GM19099 (cell line): ENCODE data around the gene ATP2A3.

Experiments used
- POLR2A ChIP-seq: IDR thresholded peaks from 3 replicates; pipeline ENCODE4 v1.6.1; 2011; ENCODE audit warnings: low read depth; ENCODE audit not compliant: insufficient read length; ENCODE audit errors: extremely low read depth

The ATP2A3 gene

GRCh38 chr17:3935825-3936355 is 28.3 kb downstream of the ATP2A3 start:
- no peak for TF ChIP-seq POLR2A

- TF ChIP-seq POLR2A: no peak
Measured at GRCh38 chr17:3935140-3935542, 29.1 kb downstream of the ATP2A3 start.

GRCh38 chr17:3929764-3930163 is 34.5 kb downstream of the ATP2A3 start:
- TF ChIP-seq POLR2A: no peak

- no peak for TF ChIP-seq POLR2A
Measured at GRCh38 chr17:3929181-3929580, 35.1 kb downstream of the ATP2A3 start.

- no peak for TF ChIP-seq POLR2A
Measured at GRCh38 chr17:3928406-3928805, 35.8 kb downstream of the ATP2A3 start.

GRCh38 chr17:3927628-3928340 is 36.5 kb downstream of the ATP2A3 start:
- TF ChIP-seq POLR2A: no peak

- no peak for TF ChIP-seq POLR2A
Measured at GRCh38 chr17:3926860-3927627, 37.2 kb downstream of the ATP2A3 start.

- TF ChIP-seq POLR2A: no peak
Measured at GRCh38 chr17:3925684-3926485, 38.4 kb downstream of the ATP2A3 start.

- TF ChIP-seq POLR2A: no peak
Measured at GRCh38 chr17:3924512-3925350, 39.5 kb downstream of the ATP2A3 start.

- no peak for TF ChIP-seq POLR2A
Measured at GRCh38 chr17:3923466-3924190, 40.6 kb downstream of the ATP2A3 start.

GRCh38 chr17:3922765-3923164 is 41.5 kb downstream of the ATP2A3 start:
- no peak for TF ChIP-seq POLR2A

- no peak for TF ChIP-seq POLR2A
Measured at GRCh38 chr17:3921502-3922319, 42.5 kb downstream of the ATP2A3 start.

GRCh38 chr17:3921006-3921405 is 43.2 kb downstream of the ATP2A3 start:
- no peak for TF ChIP-seq POLR2A
